HepG2 (cell line): ENCODE data around the gene CARMIL1. TPM values are rescaled to one million over a fixed set of nuclear protein-coding genes. Genes with fewer than 3 reads are reported as not detected.

Experiments
- ATAC-seq: fragments of 200-7000 bp; cut with Tn5 transposase; 3 replicates; pipeline ENCODE4 v1.9.1; 2020; ENCODE audit warnings: mild to moderate bottlenecking, moderate library complexity
- BruUV-seq: library from RNA; stranded (reverse); fragments of 400-500 nt; replicated peaks from 2 replicates; lab custom pipeline; 2021; lab: Mats Ljungman, UMichigan
- CTCF ChIA-PET: fragments of 300-600 bp; formaldehyde crosslinking; extraction: SDS; loops from one replicate; lab custom pipeline; 2021; ENCODE audit warnings: low total read pairs, inconsistent platforms, low intra/inter-chr PET ratio; lab: Yijun Ruan, JAX
- POLR2A ChIA-PET: fragments of 350-600 bp; sonication (Branson Sonifier 250); formaldehyde crosslinking; loops from one replicate; lab custom pipeline; 2020; ENCODE audit warnings: antibody characterized with exemption, inconsistent platforms; lab: Yijun Ruan, JAX
- DNase-seq: peaks from one replicate; pipeline ENCODE4 v3.0.0-alpha.2; 2015; ENCODE audit warnings: low spot score
- FAIRE-seq: peaks from 3 replicates; lab custom pipeline; 2011; peaks lifted over from hg19 to GRCh38; lab: Jason Lieb, UNC
- H2AFZ ChIP-seq: one replicate; pipeline ENCODE4 v1.6.1; 2011; ENCODE audit warnings: low read length, inconsistent platforms
- H3K27ac ChIP-seq: fragments of 300-600 bp; 3 replicates; pipeline ENCODE4 v1.8.0; 2011; ENCODE audit warnings: mixed run types, mild to moderate bottlenecking, mixed read lengths, low read length, inconsistent platforms; ENCODE audit not compliant: insufficient read depth; ENCODE audit errors: extremely low read length
- H3K27me3 ChIP-seq, 2 experiments: fragments of 200-600 bp in 1 of 2; 2 replicates in 1 of 2; 3 replicates in 1 of 2; pipeline versions ENCODE4 v1.6.0 to v1.8.0; 2011; ENCODE audit warnings: low read length in 2 of 2, mild to moderate bottlenecking in 2 of 2, moderate library complexity in 2 of 2, inconsistent platforms in 1 of 2; ENCODE audit not compliant: insufficient read depth in 2 of 2, control insufficient read depth in 1 of 2
- H3K36me3 ChIP-seq, 2 experiments: fragments of 200-600 bp in 1 of 2; replicated peaks in 1 of 2; 2 replicates in 1 of 2; 3 replicates in 1 of 2; pipeline versions ENCODE4 v1.5.1 to v1.8.0; 2011; ENCODE audit warnings: low read length in 2 of 2, inconsistent platforms in 1 of 2; ENCODE audit not compliant: insufficient read depth in 2 of 2, control insufficient read depth in 1 of 2
- H3K4me1 ChIP-seq: 2 replicates; pipeline ENCODE4 v1.5.1; 2012; ENCODE audit warnings: low read length, inconsistent platforms; ENCODE audit not compliant: insufficient read depth
- H3K4me2 ChIP-seq: 2 replicates; pipeline ENCODE4 v1.6.0; 2011; ENCODE audit warnings: low read depth, low read length, inconsistent platforms
- H3K4me3 ChIP-seq, 3 experiments: fragments of 200-600 bp in 1 of 3; sonication (generic), shearing (Covaris generic) in 1 of 3; replicated peaks in 1 of 3; 2 replicates each; pipeline ENCODE4 v1.5.1; 2011 to 2016; ENCODE audit warnings: low read length in 3 of 3, inconsistent platforms in 2 of 3, low read depth in 2 of 3, mild to moderate bottlenecking in 2 of 3, control low read depth in 1 of 3, mixed read lengths in 1 of 3; ENCODE audit not compliant: insufficient read depth in 1 of 3
- H3K79me2 ChIP-seq: one replicate; pipeline ENCODE4 v1.6.1; 2011; ENCODE audit warnings: low read length, inconsistent platforms; ENCODE audit not compliant: insufficient read depth
- H3K9ac ChIP-seq: 2 replicates; pipeline ENCODE4 v1.6.0; 2011; ENCODE audit warnings: mild to moderate bottlenecking, low read depth, low read length, inconsistent platforms; ENCODE audit not compliant: insufficient read depth
- H3K9me3 ChIP-seq: 2 replicates; pipeline ENCODE4 v1.5.1; 2012; ENCODE audit warnings: mild to moderate bottlenecking, low read length
- H4K20me1 ChIP-seq: 2 replicates; pipeline ENCODE4 v1.6.0; 2011; ENCODE audit warnings: inconsistent platforms, mild to moderate bottlenecking, low read length, moderate library complexity; ENCODE audit not compliant: insufficient read depth
- ARNT ChIP-seq: fragments of 450-650 bp; IDR thresholded peaks from 2 replicates; pipeline ENCODE4 v1.6.1; 2017
- ATM ChIP-seq: fragments of 450-650 bp; IDR thresholded peaks from 2 replicates; pipeline ENCODE4 v1.7.1; 2017; ENCODE audit warnings: mild to moderate bottlenecking, borderline replicate concordance
- BHLHE40 ChIP-seq: IDR thresholded peaks from 2 replicates; pipeline ENCODE4 v1.6.1; 2011; ENCODE audit warnings: low read length, improper control_type of control experiment
- CREM ChIP-seq, 2 experiments: sonication (generic) in 1 of 2; formaldehyde crosslinking in 1 of 2; IDR thresholded peaks; 2 replicates each; pipeline versions ENCODE4 v1.4.0 to v1.6.1; 2016 to 2020; ENCODE audit warnings: antibody characterized with exemption in 1 of 2, mild to moderate bottlenecking in 1 of 2, missing genetic modification reagents in 1 of 2
- IKZF4 ChIP-seq: sonication (generic); formaldehyde crosslinking; IDR thresholded peaks from 2 replicates; pipeline ENCODE4 v1.5.1; 2020; ENCODE audit warnings: borderline replicate concordance, mild to moderate bottlenecking, low read depth, missing genetic modification reagents; ENCODE audit errors: not compliant biosample characterization
- MIXL1 ChIP-seq: IDR thresholded peaks from 2 replicates; pipeline ENCODE4 v1.6.1; 2016
- SIX4 ChIP-seq: sonication (generic); formaldehyde crosslinking; IDR thresholded peaks from 2 replicates; pipeline ENCODE4 v1.4.0; 2020; ENCODE audit warnings: missing genetic modification reagents
- SUZ12 ChIP-seq: fragments of 150-350 bp; IDR thresholded peaks from 2 replicates; pipeline ENCODE4 v1.6.1; 2014; ENCODE audit warnings: low read depth, low read length
- ZNF629 ChIP-seq: sonication (generic); formaldehyde crosslinking; conservative IDR thresholded peaks from 2 replicates; pipeline ENCODE4 v1.5.0; 2020; ENCODE audit warnings: missing genetic modification reagents
- ZNF672 ChIP-seq: sonication (generic); formaldehyde crosslinking; IDR thresholded peaks from 2 replicates; pipeline ENCODE4 v1.8.1; 2022; ENCODE audit warnings: missing genetic modification reagents
- ZNF720 ChIP-seq: sonication (generic); formaldehyde crosslinking; IDR thresholded peaks from 2 replicates; pipeline ENCODE4 v1.4.0; 2020; ENCODE audit warnings: missing genetic modification reagents
- WGBS: methylation state at CpG from one replicate; pipeline ENCODE4 v1.1.6; 2017; ENCODE audit warnings: low lambda C conversion rate; 5-methylcytosine and 5-hydroxymethylcytosine counted together
- in situ Hi-C: cut with HindIII; loops from 2 replicates; pipeline ENCODE4 v1.10.0; 2017; ENCODE audit warnings: low pct_unique_long_range_greater_than_20kb; ENCODE audit not compliant: extremely low pct_ligation_motif_present
- intact Hi-C: fragments of 100-400 bp; cut with micrococcal nuclease; formaldehyde crosslinking; loops from one replicate; pipeline ENCODE4 v1.10.0; 2022; ENCODE audit not compliant: unreplicated experiment
- polyA plus RNA-seq, 8 experiments: library from polyadenylated mRNA; depleted of rRNA in 3 of 8; stranded (reverse) in 7 of 8; unstranded in 1 of 8; fragments of >200 nt; fragmentation: Illumina TruSeq in 4 of 8; extraction: Trizol in 4 of 8; gene quantifications; 2 replicates each; pipeline versions ENCODE4 v1.2.1 to v1.2.3, GENCODE V29; 2011 to 2016; ENCODE audit warnings: low read depth in 4 of 8, missing spikeins in 1 of 8, mixed read lengths in 1 of 8; ENCODE audit not compliant: insufficient read depth in 1 of 8
- total RNA-seq, 5 experiments: library from RNA; depleted of rRNA; stranded (reverse); fragments of >200 nt; fragmentation: Illumina TruSeq; extraction: Trizol; gene quantifications; 2 replicates each; pipeline ENCODE4 v1.2.3, GENCODE V29; 2016; ENCODE audit warnings: low read depth in 1 of 5
- TF ChIP-seq, protein P1 (sequence below): IDR thresholded peaks from 2 replicates; pipeline ENCODE4 v1.4.0; 2020; ENCODE audit warnings: mild to moderate bottlenecking, missing genetic modification reagents
- TF ChIP-seq, protein P2 (sequence below), 2 experiments: sonication (generic) in 1 of 2; formaldehyde crosslinking in 1 of 2; IDR thresholded peaks; 2 replicates each; pipeline versions ENCODE4 v1.4.0 to v1.6.1; 2016 to 2020; ENCODE audit warnings: borderline replicate concordance in 1 of 2, low read depth in 1 of 2, mild to moderate bottlenecking in 1 of 2, missing genetic modification reagents in 1 of 2

CARMIL1 gene
- total and polyA plus RNA-seq, 2 of the 13 experiments (the other 11 are each of a cell fraction or from before 2014, with no cell fraction given) = 1.8 to 2.6 TPM

GRCh38 chr6:25395731-25396130, 116.6 kb downstream of the CARMIL1 start:
- no peak overlapping the region for H3K4me3 ChIP-seq
- H4K20me1 ChIP-seq = no peaks in the 10 kb centered on the region
- CTCF ChIA-PET = no interaction called here
- DNase-seq = no peak
- H3K9me3 ChIP-seq = no peaks in the 10 kb centered on the region
- H3K4me1 ChIP-seq = no peaks in the 10 kb centered on the region
- TF ChIP-seq ZNF672 = no peak
- no peak for TF ChIP-seq CREM (IDR thresholded peaks at IDR 0.05)
- no peak for TF ChIP-seq CREM (CRISPR knock-in tag; IDR thresholded peaks at IDR 0.05)
- TF ChIP-seq ZNF720 = no peak
- TF ChIP-seq SIX4 (CRISPR knock-in tag) = no peak
- TF ChIP-seq BHLHE40 = no peak
- no peak for TF ChIP-seq ATM
- 56% methylated on average over 5 of the region's 5 CpGs for WGBS
- H3K27me3 ChIP-seq = no peaks in the 10 kb centered on the region
- no peak overlapping the region for H3K27ac ChIP-seq
- POLR2A ChIA-PET = no interaction called here
- FAIRE-seq = no peak
- H2AFZ ChIP-seq = no peak overlapping the region
- ATAC-seq = no peak
- H3K4me2 ChIP-seq = no peak overlapping the region
- intact Hi-C loops = no loop called here
- no peak overlapping the region for H3K9ac ChIP-seq
- no TSS peak for BruUV-seq
- in situ Hi-C loops = no loop called here
- H3K36me3 ChIP-seq = no peaks in the 10 kb centered on the region
- H3K79me2 ChIP-seq = no peaks in the 10 kb centered on the region

DNA sequence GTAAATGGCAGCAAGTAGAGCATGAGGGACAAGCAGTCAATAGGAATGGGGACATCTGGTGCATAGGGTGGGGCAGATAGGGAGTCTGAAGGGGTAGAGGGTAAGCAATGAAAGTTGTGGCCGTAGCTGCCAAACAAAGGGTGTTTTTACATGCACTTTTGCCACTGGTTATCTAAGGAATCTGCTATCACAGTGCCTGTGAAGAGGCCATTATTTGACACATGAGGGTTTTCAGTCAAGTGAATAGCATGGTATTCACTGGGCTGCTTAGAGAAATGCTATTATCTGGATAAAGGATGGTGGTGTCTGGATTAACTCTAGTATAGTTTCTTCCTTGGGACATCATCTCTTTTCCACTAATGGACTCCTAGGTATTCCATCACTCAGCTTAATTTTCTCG, 118.2 kb downstream of the CARMIL1 start:
- 50% methylated on average over 2 of the region's 2 CpGs for WGBS
- TF ChIP-seq IKZF4 (CRISPR knock-in tag) = no peak
- TF ChIP-seq, protein P1, sequence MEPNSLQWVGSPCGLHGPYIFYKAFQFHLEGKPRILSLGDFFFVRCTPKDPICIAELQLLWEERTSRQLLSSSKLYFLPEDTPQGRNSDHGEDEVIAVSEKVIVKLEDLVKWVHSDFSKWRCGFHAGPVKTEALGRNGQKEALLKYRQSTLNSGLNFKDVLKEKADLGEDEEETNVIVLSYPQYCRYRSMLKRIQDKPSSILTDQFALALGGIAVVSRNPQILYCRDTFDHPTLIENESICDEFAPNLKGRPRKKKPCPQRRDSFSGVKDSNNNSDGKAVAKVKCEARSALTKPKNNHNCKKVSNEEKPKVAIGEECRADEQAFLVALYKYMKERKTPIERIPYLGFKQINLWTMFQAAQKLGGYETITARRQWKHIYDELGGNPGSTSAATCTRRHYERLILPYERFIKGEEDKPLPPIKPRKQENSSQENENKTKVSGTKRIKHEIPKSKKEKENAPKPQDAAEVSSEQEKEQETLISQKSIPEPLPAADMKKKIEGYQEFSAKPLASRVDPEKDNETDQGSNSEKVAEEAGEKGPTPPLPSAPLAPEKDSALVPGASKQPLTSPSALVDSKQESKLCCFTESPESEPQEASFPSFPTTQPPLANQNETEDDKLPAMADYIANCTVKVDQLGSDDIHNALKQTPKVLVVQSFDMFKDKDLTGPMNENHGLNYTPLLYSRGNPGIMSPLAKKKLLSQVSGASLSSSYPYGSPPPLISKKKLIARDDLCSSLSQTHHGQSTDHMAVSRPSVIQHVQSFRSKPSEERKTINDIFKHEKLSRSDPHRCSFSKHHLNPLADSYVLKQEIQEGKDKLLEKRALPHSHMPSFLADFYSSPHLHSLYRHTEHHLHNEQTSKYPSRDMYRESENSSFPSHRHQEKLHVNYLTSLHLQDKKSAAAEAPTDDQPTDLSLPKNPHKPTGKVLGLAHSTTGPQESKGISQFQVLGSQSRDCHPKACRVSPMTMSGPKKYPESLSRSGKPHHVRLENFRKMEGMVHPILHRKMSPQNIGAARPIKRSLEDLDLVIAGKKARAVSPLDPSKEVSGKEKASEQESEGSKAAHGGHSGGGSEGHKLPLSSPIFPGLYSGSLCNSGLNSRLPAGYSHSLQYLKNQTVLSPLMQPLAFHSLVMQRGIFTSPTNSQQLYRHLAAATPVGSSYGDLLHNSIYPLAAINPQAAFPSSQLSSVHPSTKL (CRISPR knock-in tag) = no peak
- TF ChIP-seq MIXL1 (CRISPR knock-in tag) = no peak
- TF ChIP-seq ZNF629 = no peak
- no peak for TF ChIP-seq SUZ12
- no peak for TF ChIP-seq ARNT
- TF ChIP-seq, protein P2, sequence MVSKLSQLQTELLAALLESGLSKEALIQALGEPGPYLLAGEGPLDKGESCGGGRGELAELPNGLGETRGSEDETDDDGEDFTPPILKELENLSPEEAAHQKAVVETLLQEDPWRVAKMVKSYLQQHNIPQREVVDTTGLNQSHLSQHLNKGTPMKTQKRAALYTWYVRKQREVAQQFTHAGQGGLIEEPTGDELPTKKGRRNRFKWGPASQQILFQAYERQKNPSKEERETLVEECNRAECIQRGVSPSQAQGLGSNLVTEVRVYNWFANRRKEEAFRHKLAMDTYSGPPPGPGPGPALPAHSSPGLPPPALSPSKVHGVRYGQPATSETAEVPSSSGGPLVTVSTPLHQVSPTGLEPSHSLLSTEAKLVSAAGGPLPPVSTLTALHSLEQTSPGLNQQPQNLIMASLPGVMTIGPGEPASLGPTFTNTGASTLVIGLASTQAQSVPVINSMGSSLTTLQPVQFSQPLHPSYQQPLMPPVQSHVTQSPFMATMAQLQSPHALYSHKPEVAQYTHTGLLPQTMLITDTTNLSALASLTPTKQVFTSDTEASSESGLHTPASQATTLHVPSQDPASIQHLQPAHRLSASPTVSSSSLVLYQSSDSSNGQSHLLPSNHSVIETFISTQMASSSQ (IDR thresholded peaks at IDR 0.05; ENCODE audit: low read depth) = no peak
- TF ChIP-seq, protein P2 (CRISPR knock-in tag; IDR thresholded peaks at IDR 0.05; ENCODE audit: borderline replicate concordance) = no peak

More for the DNA sequence above, 118.2 kb downstream of the CARMIL1 start:
- H3K27ac ChIP-seq = no peak overlapping the region
- no peaks in the 10 kb centered on the region for H3K36me3 ChIP-seq
- ATAC-seq (no peak), FAIRE-seq (no peak), DNase-seq (no peak)
- H2AFZ ChIP-seq = no peak overlapping the region
- no peaks in the 10 kb centered on the region for H3K27me3 ChIP-seq
- POLR2A ChIA-PET = no interaction called here
- no peak overlapping the region for H3K4me2 ChIP-seq
- no TSS peak for BruUV-seq
- no peaks in the 10 kb centered on the region for H4K20me1 ChIP-seq
- CTCF ChIA-PET = no interaction called here
- H3K9ac ChIP-seq = no peak overlapping the region
- H3K9me3 ChIP-seq = no peaks in the 10 kb centered on the region
- in situ Hi-C loops (no loop called here), intact Hi-C loops (no loop called here)
- no peak overlapping the region for H3K4me3 ChIP-seq
- H3K4me1 ChIP-seq = no peaks in the 10 kb centered on the region
- no peaks in the 10 kb centered on the region for H3K79me2 ChIP-seq
